NCI-H128 (cell line): ENCODE results near the gene PPIL1.
"Not testable (repeated sequence)": the region's sequence is repeated elsewhere in the genome, so short reads cannot be mapped to it uniquely, and the experiment has no call there.

Experiments used
- DNase-seq: peaks from one replicate; lab custom pipeline; 2025; ENCODE audit not compliant: unreplicated experiment; lab: John Stamatoyannopoulos, UW

Gene PPIL1

GRCh38 chr6:36817176-36817817 lies 57.3 kb downstream of the PPIL1 start:
- DNase-seq = no peak

- no peak for DNase-seq
These were observed 58.5 kb downstream of the PPIL1 start for GRCh38 chr6:36815962-36816735.

GRCh38 chr6:36814249-36814648 lies 60.4 kb downstream of the PPIL1 start:
- DNase-seq = no peak

- no peak for DNase-seq
These were observed 61.1 kb downstream of the PPIL1 start for GRCh38 chr6:36813526-36813925.

- DNase-seq = not testable (repeated sequence)
These were observed 61.6 kb downstream of the PPIL1 start for GRCh38 chr6:36813047-36813446.

GRCh38 chr6:36809941-36810803 lies 64.4 kb downstream of the PPIL1 start:
- DNase-seq = no peak

GRCh38 chr6:36809156-36809555 lies 65.4 kb downstream of the PPIL1 start:
- no peak for DNase-seq

GRCh38 chr6:36808634-36809033 lies 66.0 kb downstream of the PPIL1 start:
- DNase-seq = no peak

- DNase-seq = no peak
These were observed 66.9 kb downstream of the PPIL1 start for GRCh38 chr6:36807750-36808149.

GRCh38 chr6:36807143-36807542 lies 67.5 kb downstream of the PPIL1 start:
- DNase-seq = no peak

- DNase-seq = no peak
These were observed 68.7 kb downstream of the PPIL1 start for GRCh38 chr6:36805917-36806316.

- no peak for DNase-seq
These were observed 69.4 kb downstream of the PPIL1 start for GRCh38 chr6:36805096-36805797.
